RKO (cell line): ENCODE data around the gene NUMBL.
A peak's percentile ranks its signal among the peaks of the same experiment; 100 is the strongest.

Experiments used
- DNase-seq: peaks from one replicate; pipeline ENCODE4 v3.0.0-alpha.2; 2016; ENCODE audit warnings: low spot score

The NUMBL gene

GRCh38 chr19:40690693-40691420 is 406 bp upstream of the NUMBL start:
- DNase-seq = peak; percentile 91

- peak; percentile 22 for DNase-seq
These were observed 957 bp downstream of the NUMBL start for GRCh38 chr19:40689339-40690049.

GRCh38 chr19:40688987-40689338 is 1.5 kb downstream of the NUMBL start:
- no peak for DNase-seq

- no peak for DNase-seq
These were observed 2.1 kb downstream of the NUMBL start for GRCh38 chr19:40688309-40688708.

- no peak for DNase-seq
These were observed 2.9 kb downstream of the NUMBL start for GRCh38 chr19:40687525-40688016.

- DNase-seq = no peak
These were observed 3.4 kb downstream of the NUMBL start for GRCh38 chr19:40686882-40687524.

GRCh38 chr19:40685563-40685962 is 4.9 kb downstream of the NUMBL start:
- DNase-seq = no peak

- no peak for DNase-seq
These were observed 5.4 kb downstream of the NUMBL start for GRCh38 chr19:40685016-40685526.

GRCh38 chr19:40684280-40684679 is 6.2 kb downstream of the NUMBL start:
- no peak for DNase-seq

GRCh38 chr19:40683437-40683836 is 7.0 kb downstream of the NUMBL start:
- no peak for DNase-seq

- no peak for DNase-seq
These were observed 8.0 kb downstream of the NUMBL start for GRCh38 chr19:40682431-40682964.

GRCh38 chr19:40681039-40681438 is 9.4 kb downstream of the NUMBL start:
- no peak for DNase-seq

GRCh38 chr19:40677156-40677555 is 13.3 kb downstream of the NUMBL start:
- DNase-seq = no peak

GRCh38 chr19:40674291-40674690 is 16.2 kb downstream of the NUMBL start:
- no peak for DNase-seq

GRCh38 chr19:40673397-40673796 is 17.1 kb downstream of the NUMBL start:
- no peak for DNase-seq

GRCh38 chr19:40672573-40673299 is 17.7 kb downstream of the NUMBL start:
- DNase-seq = no peak

GRCh38 chr19:40672038-40672437 is 18.4 kb downstream of the NUMBL start:
- no peak for DNase-seq

GRCh38 chr19:40671404-40671803 is 19.0 kb downstream of the NUMBL start:
- no peak for DNase-seq

GRCh38 chr19:40668991-40669614 is 21.3 kb downstream of the NUMBL start:
- no peak for DNase-seq

- DNase-seq = no peak
These were observed 22.8 kb downstream of the NUMBL start for GRCh38 chr19:40667602-40668001.

GRCh38 chr19:40666803-40667438 is 23.5 kb downstream of the NUMBL start:
- no peak for DNase-seq
